GM18867 (cell line): Measurements from ENCODE around the gene FAT1.

ENCODE experiments used
- ATAC-seq: cut with Tn5 transposase; IDR thresholded peaks from one replicate; pipeline ENCODE4 v1.9.1; 2021; ENCODE audit warnings: mild to moderate bottlenecking, moderate library complexity; ENCODE audit not compliant: unreplicated experiment

Gene FAT1

GRCh38 chr4:186726426-186727168, 2.9 kb upstream of the FAT1 start:
- ATAC-seq: peak; percentile 33

GRCh38 chr4:186725469-186726425, 2.1 kb upstream of the FAT1 start:
- peak; percentile 75 for ATAC-seq

GRCh38 chr4:186724864-186725468, 1.3 kb upstream of the FAT1 start:
- no peak for ATAC-seq

GRCh38 chr4:186724058-186724863, 605 bp upstream of the FAT1 start:
- no peak for ATAC-seq

GRCh38 chr4:186722796-186723291, 812 bp downstream of the FAT1 start:
- ATAC-seq: no peak

DNA sequence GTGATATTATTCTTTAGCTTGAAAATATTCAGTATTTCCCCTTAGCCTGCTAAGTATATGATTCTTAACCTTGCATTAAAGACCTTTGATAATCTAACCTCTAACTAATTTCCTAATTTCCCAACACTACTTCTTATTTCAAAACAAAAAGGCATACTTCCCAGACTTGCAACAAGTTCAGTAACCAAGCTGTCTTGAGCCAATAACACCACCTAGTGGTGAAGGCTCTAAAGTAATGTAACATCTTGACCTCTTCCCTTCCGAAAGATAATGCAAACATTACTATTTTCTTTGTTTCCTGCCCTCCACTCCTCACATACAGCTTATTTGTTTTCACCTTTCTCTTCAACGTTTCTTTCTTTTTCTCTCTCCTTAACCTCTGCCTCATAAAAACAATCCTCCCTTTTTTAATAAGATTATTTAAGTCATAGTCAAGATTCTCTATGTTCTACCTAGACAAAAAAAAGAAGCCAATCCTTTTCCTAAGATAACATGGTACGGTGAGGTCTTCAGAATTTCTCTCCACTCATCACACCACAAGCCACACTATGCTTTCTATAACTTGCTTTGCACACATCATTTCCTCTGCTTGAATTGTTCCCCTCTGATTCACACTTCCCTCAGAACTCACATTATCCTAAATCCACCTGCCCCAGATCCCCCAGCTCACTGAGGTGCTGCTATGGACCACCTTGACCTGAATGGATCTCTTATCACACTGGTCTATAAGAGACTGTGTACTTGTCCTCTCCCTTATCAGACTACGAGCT, 3.5 kb downstream of the FAT1 start:
- ATAC-seq: no peak

- no peak for ATAC-seq
Measured at GRCh38 chr4:186717556-186717955, 6.1 kb downstream of the FAT1 start.

GRCh38 chr4:186715077-186715476, 8.6 kb downstream of the FAT1 start:
- ATAC-seq: no peak

GRCh38 chr4:186714006-186714675, 9.5 kb downstream of the FAT1 start:
- no peak for ATAC-seq

- ATAC-seq: no peak
Measured at GRCh38 chr4:186712690-186713089, 11.0 kb downstream of the FAT1 start.

DNA sequence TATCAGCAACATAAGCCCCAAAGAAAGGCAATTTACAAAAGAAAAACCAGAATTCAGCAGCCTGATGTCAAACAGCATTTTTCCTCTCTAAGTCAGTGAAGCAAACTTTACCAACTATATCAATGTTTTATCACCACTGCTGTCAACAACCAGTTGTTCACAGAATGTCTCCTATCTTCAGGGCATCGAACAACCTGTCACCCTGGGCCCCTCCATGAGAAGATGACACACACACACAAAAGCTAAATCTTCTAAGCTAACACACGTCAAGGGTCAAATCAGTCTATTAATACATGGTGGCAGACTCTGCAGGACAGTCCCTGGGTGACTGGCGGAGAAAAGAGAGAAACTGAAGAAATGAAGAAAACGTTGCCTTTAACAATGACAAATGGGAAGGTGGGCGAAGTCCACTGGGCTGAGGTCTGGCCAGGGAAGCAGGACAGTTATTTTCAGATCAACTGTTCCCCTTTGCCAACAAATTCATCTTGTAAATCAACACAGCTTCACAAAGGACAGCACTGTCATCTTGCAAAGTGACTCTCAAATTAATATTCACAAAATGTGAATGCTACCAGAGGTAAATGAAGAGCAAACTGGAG, 13.0 kb downstream of the FAT1 start:
- ATAC-seq: no peak

DNA sequence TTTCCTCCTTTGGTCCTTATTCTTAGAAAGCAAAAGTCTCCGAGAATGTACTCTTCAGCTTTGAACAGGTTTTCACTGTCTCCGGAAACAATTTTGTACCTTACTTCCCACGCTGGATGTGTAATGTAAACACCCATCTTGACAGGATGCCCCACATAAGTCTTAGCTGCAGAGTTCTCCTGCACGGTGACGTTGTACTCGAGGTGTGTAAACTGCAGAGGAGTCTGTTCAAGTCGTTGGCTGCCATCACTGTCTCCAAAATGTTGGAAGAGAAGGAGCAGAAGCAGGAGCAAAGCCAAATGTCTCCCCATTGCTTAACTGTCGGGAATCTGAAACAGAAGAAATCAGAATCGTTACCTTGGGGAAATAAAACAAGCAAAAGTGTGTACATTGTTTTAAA, 14.1 kb downstream of the FAT1 start:
- ATAC-seq: peak; percentile 49

DNA sequence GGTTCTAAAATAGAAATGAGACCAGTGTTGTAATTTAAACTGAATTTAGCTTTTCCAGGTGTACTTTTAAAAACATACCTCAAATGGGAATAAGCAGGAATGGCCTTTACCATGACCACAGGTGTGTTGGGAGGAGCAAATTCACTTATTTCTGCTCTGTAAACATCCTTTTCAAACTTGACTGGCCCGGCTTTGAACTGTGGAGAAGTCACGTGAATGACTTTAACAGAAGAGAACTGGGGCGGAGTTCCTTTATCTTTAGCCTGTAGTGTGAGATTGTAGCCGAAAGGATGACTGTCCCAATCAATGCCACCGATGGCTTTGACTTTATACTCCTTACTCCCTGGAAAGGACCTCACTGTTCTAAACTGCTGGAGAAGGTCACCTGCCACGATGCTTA, 15.1 kb downstream of the FAT1 start:
- ATAC-seq: no peak

DNA sequence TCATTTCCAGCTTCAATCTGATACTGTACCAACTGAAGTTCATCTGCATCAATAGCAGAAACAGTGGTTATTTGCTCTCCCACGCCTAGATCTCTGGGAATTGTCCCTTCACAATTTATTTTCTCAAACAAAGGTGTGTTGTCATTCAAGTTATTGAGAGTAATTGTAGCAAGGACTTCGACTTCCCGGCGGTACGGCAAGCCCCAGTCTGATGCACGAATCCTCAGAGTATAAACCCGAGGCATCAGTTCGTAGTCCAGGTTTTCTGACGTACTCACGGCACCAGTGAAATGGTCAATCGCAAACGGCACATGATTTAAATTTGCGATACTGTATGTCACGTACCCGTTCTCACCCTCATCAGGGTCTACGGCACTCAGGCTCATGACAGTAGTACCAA, 15.7 kb downstream of the FAT1 start:
- no peak for ATAC-seq

DNA sequence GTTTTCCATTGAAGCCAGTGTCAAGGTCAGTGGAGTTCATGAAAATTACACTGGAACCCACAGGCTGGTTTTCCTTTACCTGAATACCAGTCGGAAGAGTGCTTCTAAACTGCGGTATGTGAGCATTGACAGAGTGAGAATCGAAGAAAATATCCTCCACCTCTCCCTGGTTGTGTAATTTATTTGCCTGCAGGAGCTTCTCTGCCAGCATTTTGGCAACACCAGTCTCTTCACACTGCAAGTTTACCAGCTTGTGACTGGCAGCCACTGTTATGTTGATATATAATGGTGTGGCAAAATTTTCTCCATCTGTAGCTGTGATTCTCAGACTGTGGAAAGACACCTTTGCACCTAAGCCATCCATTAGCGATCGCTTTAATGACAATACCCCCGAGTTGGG, 16.1 kb downstream of the FAT1 start:
- ATAC-seq: no peak

DNA sequence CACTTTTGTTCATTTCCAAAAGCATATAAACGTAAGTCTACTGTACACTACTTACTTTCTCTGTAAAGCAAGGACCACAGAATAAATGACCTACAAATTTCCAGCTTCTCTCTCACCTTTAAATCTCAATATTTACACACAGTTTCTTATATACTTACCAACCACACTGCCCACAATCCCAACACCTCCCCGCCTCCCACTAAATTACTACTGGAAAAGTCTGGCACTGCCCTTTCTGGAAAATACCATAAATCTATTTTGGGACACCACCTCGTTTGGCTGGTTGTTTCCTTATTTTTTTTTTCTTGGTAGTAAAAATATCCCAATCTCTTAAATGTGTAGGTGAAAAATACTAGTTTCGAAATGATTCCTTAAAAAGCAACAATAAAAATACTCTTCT, 19.6 kb downstream of the FAT1 start:
- ATAC-seq: no peak

DNA sequence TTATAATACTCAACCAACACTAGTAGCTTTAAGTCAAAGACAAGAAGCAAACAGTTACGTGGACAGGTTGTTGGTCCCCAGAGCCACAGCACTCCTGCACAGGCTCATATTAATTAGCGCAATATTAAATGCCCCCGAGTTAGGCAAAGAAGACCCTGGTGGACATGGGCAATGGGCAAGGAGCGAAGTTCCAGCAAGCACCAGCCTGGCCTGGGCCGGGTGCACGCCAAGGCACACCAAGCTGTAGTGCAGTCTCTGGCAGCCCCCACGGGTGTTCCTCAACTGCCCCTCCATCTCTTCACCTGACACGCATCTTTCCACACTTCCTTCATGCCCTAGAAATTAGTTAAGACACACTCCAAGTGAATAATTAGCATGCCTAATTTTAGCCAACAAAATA, 20.1 kb downstream of the FAT1 start:
- no peak for ATAC-seq

GRCh38 chr4:186702940-186703339, 20.7 kb downstream of the FAT1 start:
- ATAC-seq: no peak

- ATAC-seq: no peak
Measured at GRCh38 chr4:186702297-186702696, 21.4 kb downstream of the FAT1 start.
